ENCODE results near the gene UBE2V1. TPM values are rescaled to one million over a fixed set of nuclear protein-coding genes. Genes with fewer than 3 reads are reported as not detected.

UBE2V1 gene
- total RNA-seq, 2 donors from 2014 or later, result 47.1 to 64.7 TPM

DNA sequence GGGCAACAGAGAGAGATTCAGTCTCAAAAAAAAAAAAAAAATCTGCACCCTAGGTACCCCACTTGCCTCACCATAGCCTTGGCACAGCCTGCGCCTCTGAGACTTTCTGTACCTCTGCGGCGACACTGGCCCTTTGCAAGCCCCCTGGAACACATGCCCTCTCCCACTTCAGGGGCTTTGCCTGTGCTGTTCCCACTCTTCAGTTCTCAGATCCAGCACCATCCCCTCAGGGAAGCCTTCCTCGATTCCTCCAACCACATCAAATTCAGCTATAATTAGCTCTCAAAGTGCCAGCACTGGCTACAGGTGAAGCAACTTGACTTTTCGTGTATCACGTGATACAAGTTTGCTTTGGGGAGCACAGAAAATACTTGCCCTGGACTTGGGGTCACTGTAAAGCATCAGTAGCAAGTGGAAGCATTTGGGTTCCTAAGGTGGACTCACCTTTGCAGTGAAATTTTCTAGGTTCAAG is 2.1 kb upstream of the UBE2V1 start:
- Histone ChIP-seq H3K27ac (peak overlapping the region; percentile 63 to 70), H3K36me3 (no peaks in the 10 kb centered on the region), H3K27me3 (replicated peaks; ENCODE audit: insufficient read depth) (no peaks in the 10 kb centered on the region), H3K4me1 (replicated peaks) (peaks cover 18% of the 10 kb centered on the region), H3K9me3 (no peaks in the 10 kb centered on the region), H3K4me3 (peak overlapping the region in 1 of 2 donors; percentile 34)
- intact Hi-C loops (cut with DNase I), result loop anchor here (10.0 kb wide), 1 partner anchor 350 kb away; no protein-coding TSS in a partner anchor
- DNase-seq (ENCODE audit: low spot score), result no peak
- 72% methylated on average over 6 of the region's 6 CpGs for WGBS
- TF ChIP-seq POLR2A (IDR thresholded peaks at IDR 0.05) (no peak), POLR2AphosphoS5 (IDR thresholded peaks at IDR 0.05) (no peak)
- TF ChIP-seq, protein P1, sequence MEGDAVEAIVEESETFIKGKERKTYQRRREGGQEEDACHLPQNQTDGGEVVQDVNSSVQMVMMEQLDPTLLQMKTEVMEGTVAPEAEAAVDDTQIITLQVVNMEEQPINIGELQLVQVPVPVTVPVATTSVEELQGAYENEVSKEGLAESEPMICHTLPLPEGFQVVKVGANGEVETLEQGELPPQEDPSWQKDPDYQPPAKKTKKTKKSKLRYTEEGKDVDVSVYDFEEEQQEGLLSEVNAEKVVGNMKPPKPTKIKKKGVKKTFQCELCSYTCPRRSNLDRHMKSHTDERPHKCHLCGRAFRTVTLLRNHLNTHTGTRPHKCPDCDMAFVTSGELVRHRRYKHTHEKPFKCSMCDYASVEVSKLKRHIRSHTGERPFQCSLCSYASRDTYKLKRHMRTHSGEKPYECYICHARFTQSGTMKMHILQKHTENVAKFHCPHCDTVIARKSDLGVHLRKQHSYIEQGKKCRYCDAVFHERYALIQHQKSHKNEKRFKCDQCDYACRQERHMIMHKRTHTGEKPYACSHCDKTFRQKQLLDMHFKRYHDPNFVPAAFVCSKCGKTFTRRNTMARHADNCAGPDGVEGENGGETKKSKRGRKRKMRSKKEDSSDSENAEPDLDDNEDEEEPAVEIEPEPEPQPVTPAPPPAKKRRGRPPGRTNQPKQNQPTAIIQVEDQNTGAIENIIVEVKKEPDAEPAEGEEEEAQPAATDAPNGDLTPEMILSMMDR (IDR thresholded peaks at IDR 0.05), result no peak

DNA sequence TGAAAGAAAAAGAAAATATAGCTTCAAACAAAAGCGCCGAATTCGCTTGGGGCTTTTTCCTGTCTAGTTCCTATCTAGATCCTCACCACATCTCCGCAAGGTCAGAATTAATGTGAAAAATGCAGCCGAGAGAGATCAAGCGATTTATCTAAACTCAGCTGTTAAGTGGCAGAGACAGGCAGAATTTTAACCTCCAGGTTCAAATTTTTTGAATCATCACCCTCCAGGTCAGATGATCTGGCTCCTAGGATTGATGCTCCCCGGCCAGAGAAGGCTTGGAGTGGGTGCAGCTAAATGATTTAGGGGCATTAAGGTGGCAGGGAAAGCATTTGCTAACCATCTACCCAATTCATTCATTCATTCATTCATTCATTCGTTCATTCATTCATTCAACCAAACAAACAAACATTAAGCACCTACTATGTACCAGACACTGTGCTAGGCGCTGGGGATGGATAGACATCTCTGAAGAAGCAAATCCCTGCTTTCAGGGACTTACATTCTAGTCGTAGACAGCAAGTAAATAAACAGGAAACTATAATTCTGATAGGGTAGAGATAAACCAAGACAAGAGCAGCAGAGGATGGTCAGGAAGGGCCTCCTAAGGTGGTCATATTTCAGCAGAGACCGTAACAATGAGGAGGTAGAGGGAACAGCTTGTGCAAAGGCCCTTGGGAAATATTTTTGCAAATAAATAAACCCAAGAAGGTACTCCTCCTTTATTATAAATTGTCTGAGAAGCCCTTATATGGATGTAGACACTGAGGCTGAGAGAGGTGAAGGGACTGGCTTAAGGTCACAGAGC is 672 bp upstream of the UBE2V1 start:
- H3K27me3 ChIP-seq (replicated peaks; ENCODE audit: insufficient read depth), result no peaks in the 10 kb centered on the region
- peaks cover 21% of the 10 kb centered on the region for H3K4me1 ChIP-seq (replicated peaks)
- no peaks in the 10 kb centered on the region for H3K9me3 ChIP-seq
- intact Hi-C loops (cut with DNase I), result loop anchor here (10.0 kb wide), 1 partner anchor 351 kb away; no protein-coding TSS in a partner anchor
- H3K4me3 ChIP-seq, result peak overlapping the region; percentile 89 to 100
- peak overlapping the region; percentile 85 to 95 for H3K27ac ChIP-seq
- no peak for TF ChIP-seq POLR2AphosphoS5 (IDR thresholded peaks at IDR 0.05)
- no peak for TF ChIP-seq POLR2A (IDR thresholded peaks at IDR 0.05)
- TF ChIP-seq, protein P1 (IDR thresholded peaks at IDR 0.05), result no peak
- no peak for DNase-seq (ENCODE audit: low spot score)
- no peaks in the 10 kb centered on the region for H3K36me3 ChIP-seq
- 13% methylated on average over 11 of the region's 11 CpGs for WGBS

DNA sequence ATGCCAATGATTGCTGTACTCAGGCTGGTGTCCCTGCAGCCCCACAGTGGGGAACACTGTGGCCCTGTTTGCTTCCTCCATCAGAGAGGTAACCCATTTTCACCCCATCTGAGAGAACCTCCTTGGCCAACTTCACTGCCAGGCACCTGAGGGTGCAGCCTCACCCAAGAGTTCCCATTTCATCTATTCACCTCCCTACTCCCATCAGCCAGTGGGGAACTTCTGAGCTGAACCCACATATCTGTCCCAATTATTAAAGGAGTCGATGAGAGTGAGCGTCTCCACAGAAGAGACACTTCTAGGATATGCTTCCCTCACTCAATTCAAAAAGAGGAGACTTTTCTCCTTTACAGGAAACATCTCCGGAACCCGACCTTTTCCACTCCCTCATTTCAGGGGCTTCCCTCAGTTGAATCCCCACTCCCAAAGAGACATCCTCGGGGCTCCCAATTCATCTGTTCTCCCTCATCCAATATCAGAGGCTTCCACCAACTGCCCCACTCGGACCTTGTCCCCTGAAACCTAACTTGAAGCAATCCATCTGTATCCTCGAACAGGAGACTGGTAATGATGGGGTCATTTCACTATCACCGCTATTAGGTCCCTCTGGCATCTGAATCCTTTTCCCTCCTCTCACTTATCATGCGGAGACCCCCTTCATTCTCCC is 988 bp downstream of the UBE2V1 start:
- Histone ChIP-seq H3K9me3 (no peaks in the 10 kb centered on the region), H3K4me1 (replicated peaks) (peaks cover 21% of the 10 kb centered on the region), H3K27me3 (replicated peaks; ENCODE audit: insufficient read depth) (no peaks in the 10 kb centered on the region), H3K36me3 (no peaks in the 10 kb centered on the region), H3K27ac (peak overlapping the region; percentile 85 to 95), H3K4me3 (peak overlapping the region; percentile 89 to 100)
- intact Hi-C loops (cut with DNase I), result loop anchor here (10.0 kb wide), 1 partner anchor 353 kb away; no protein-coding TSS in a partner anchor
- TF ChIP-seq POLR2AphosphoS5 (IDR thresholded peaks at IDR 0.05) (no peak), POLR2A (IDR thresholded peaks at IDR 0.05) (no peak)
- TF ChIP-seq, protein P1 (IDR thresholded peaks at IDR 0.05), result no peak
- no peak for DNase-seq (ENCODE audit: low spot score)
- 5% methylated on average over 9 of the region's 9 CpGs for WGBS

DNA sequence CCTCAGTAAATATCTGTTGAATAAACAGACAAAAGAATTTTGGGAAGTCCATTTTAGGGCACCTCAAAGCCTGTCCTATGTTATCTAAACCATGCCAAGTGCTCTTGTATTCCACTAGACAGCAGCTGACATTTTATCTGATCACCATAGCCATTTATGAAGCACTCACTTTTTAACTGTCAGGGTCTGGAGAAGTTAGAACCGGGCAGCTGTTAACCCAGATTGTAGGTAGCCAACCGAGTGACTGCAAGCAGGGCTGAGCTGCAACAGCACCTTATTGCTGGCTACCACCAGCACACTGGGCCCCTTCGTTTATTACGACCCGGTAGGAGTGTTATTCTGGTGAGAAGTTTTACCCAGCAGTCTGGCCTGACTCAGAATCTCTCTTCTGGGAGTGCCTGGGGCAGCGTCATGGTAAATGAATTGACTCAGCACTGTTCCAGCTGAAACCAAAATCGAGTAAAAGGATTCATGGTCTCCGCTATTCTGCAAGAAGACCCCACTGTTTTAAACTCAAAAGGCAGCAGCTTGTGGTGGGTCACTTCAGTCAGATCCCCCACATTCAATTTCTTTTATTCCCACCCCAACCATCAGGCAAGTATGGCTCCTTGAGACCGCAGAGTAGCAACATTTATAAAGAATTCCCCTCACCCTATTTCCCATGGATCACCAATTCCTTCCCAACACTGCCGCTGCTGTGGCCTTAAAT is 1.7 kb downstream of the UBE2V1 start:
- Histone ChIP-seq H3K9me3 (no peaks in the 10 kb centered on the region), H3K36me3 (no peaks in the 10 kb centered on the region), H3K4me1 (replicated peaks) (peaks cover 21% of the 10 kb centered on the region), H3K27ac (no peak overlapping the region), H3K4me3 (peak overlapping the region in 1 of 2 donors; percentile 100), H3K27me3 (replicated peaks; ENCODE audit: insufficient read depth) (no peaks in the 10 kb centered on the region)
- WGBS, result 47% methylated on average over 10 of the region's 10 CpGs
- intact Hi-C loops (cut with DNase I), result loop anchor here (10.0 kb wide), 1 partner anchor 354 kb away; no protein-coding TSS in a partner anchor
- no peak for DNase-seq (ENCODE audit: low spot score)
- TF ChIP-seq POLR2A (IDR thresholded peaks at IDR 0.05) (no peak), POLR2AphosphoS5 (IDR thresholded peaks at IDR 0.05) (no peak)
- TF ChIP-seq, protein P1 (IDR thresholded peaks at IDR 0.05), result no peak

Data from prostate gland (tissue), 2 donors.